Mucosa of rectum (tissue), 2 donors: ENCODE data around the gene GPRC5D.

Experiments
- H3K27ac ChIP-seq, 2 donors: one replicate each; pipeline ENCODE4 v1.7.0; 2013; ENCODE audit warnings: inconsistent platforms in 2 of 2, low read depth in 2 of 2, low read length in 2 of 2
- H3K27me3 ChIP-seq, 2 donors: one replicate each; pipeline ENCODE4 v1.7.0; 2013; ENCODE audit warnings: low read length in 2 of 2; ENCODE audit not compliant: control insufficient read depth in 2 of 2, insufficient read depth in 2 of 2
- H3K36me3 ChIP-seq, 2 donors: one replicate each; pipeline ENCODE4 v1.7.0; 2013; ENCODE audit warnings: low read length in 2 of 2; ENCODE audit not compliant: control insufficient read depth in 2 of 2, insufficient read depth in 2 of 2
- H3K4me1 ChIP-seq, 2 donors: one replicate each; pipeline ENCODE4 v1.7.0; 2013; ENCODE audit warnings: low read length in 2 of 2, mild to moderate bottlenecking in 1 of 2; ENCODE audit not compliant: control insufficient read depth in 2 of 2, insufficient read depth in 2 of 2
- H3K4me3 ChIP-seq, 2 donors: one replicate each; pipeline ENCODE4 v1.7.0; 2013; ENCODE audit warnings: low read length in 2 of 2
- H3K9ac ChIP-seq, 2 donors: one replicate each; pipeline ENCODE4 v1.7.0; 2013; ENCODE audit warnings: low read length in 2 of 2, low read depth in 1 of 2, mild to moderate bottlenecking in 1 of 2
- H3K9me3 ChIP-seq, 2 donors: one replicate each; pipeline ENCODE4 v1.7.0; 2013; ENCODE audit warnings: low read length in 2 of 2; ENCODE audit not compliant: control insufficient read depth in 2 of 2
- donor health status: healthy.
- donor health status: Normal muscosa, but diverticular disease.

GPRC5D gene

DNA sequence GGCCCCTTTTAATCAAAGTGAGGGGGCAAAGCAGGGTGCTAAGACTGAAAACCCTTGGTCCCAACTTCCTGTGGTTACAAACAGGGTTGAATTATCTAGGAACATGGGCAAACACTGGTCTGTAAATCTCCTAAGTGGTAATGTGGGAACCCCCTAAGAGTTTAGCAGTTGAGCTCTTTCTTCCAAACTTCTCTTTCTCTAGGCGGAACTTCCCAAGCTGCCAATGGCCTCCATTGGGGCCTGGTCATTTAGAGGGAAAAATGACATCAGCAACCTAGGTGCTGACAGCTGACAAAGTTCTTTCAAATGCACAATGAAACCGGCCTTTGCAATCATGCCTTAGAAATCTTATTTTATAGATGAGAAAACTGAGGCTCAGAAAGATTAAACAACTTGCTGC lies 30.4 kb upstream of the GPRC5D start:
- peaks cover 3% of the 10 kb centered on the region in 2 donors for H3K4me1 ChIP-seq
- no peaks in the 10 kb centered on the region for H3K27me3 ChIP-seq
- no peak overlapping the region for H3K4me3 ChIP-seq
- H3K27ac ChIP-seq: no peak overlapping the region
- no peak overlapping the region for H3K9ac ChIP-seq
- no peaks in the 10 kb centered on the region for H3K9me3 ChIP-seq
- H3K36me3 ChIP-seq: peaks cover 18 to 32% of the 10 kb centered on the region in 2 donors

DNA sequence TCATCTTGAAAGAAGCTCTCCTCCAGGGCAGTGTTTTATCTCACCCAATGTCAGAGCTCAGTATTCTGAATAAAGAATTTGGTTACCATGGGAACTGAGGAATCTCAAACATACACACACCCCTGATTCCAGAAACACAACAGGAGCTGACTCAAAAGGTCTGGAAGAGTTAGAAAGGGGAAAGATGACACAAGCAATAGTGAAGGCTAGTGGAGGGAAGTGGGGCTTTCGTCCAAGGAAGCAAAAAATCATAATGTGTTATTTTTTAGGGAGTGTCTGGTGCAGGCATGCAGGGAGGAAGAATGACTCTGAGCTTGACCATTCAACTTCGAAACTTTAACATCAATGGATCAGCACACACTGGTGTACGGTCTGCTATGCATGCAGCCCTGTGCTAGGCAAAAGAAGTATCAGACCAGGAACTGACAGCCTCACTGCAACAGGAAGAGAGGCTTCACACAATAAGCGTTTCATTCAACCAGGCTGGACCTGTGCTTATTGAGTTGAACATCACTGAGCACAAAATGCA lies 27.8 kb upstream of the GPRC5D start:
- Histone ChIP-seq H3K9me3 (no peaks in the 10 kb centered on the region), H3K4me3 (no peak overlapping the region), H3K36me3 (peaks cover 13 to 30% of the 10 kb centered on the region in 2 donors), H3K4me1 (peaks cover 3 to 8% of the 10 kb centered on the region in 2 donors), H3K9ac (no peak overlapping the region), H3K27me3 (no peaks in the 10 kb centered on the region), H3K27ac (no peak overlapping the region)

DNA sequence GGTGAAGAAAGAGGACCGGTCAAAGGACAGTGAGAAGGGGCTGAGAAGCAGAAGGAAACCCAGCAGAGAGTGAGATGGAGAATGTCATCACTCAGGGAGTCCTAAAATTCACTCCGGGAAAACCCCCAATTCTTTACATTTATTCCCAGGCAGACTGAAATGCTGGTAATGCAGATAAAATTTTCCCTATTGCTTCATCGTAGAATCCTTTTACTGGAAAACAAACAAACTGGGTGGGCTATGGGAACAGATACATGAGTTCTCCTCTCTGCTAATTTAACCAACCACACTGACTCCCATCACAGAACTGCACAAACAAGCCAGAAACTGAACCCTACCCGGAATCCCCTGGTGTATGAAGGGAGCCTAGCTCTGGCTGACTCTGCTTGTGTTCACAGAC lies 27.2 kb upstream of the GPRC5D start:
- H3K9ac ChIP-seq: no peak overlapping the region
- peaks cover 13 to 36% of the 10 kb centered on the region in 2 donors for H3K36me3 ChIP-seq
- H3K4me1 ChIP-seq: peaks cover 3 to 8% of the 10 kb centered on the region in 2 donors
- no peaks in the 10 kb centered on the region for H3K9me3 ChIP-seq
- H3K4me3 ChIP-seq: no peak overlapping the region
- no peak overlapping the region for H3K27ac ChIP-seq
- no peaks in the 10 kb centered on the region for H3K27me3 ChIP-seq

GRCh38 chr12:12977231-12977630 lies 25.3 kb upstream of the GPRC5D start:
- peaks cover 0 to 4% of the 10 kb centered on the region in 2 donors for H3K4me1 ChIP-seq
- no peak overlapping the region for H3K4me3 ChIP-seq
- H3K9me3 ChIP-seq: peaks cover 0 to 4% of the 10 kb centered on the region in 2 donors
- no peak overlapping the region for H3K27ac ChIP-seq
- no peak overlapping the region for H3K9ac ChIP-seq
- H3K27me3 ChIP-seq: no peaks in the 10 kb centered on the region
- peaks cover 21 to 51% of the 10 kb centered on the region in 2 donors for H3K36me3 ChIP-seq

DNA sequence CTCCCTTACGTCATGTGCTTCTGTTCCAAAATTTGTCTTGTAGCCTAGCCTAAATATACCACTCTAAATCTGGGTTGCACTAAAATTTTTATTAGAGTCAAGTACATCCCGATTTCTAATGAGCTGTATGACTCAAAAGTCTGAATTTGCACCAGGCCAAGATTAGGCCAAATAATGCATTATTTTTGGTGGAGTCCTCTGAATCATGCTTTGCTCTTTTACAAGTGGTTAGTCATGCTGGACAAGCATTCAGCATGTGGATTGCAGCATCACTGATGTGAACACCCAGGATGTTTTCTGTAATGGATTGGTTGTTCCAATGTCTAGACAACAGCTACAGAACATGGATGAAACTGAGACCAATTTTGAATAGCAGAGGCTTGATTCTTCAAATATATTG lies 24.4 kb upstream of the GPRC5D start:
- peak overlapping the region in 1 of 2 donors; percentile 14 for H3K27ac ChIP-seq
- no peak overlapping the region for H3K9ac ChIP-seq
- peaks cover 0 to 4% of the 10 kb centered on the region in 2 donors for H3K9me3 ChIP-seq
- H3K4me1 ChIP-seq: peaks cover 0 to 4% of the 10 kb centered on the region in 2 donors
- no peak overlapping the region for H3K4me3 ChIP-seq
- no peaks in the 10 kb centered on the region for H3K27me3 ChIP-seq
- peaks cover 25 to 48% of the 10 kb centered on the region in 2 donors for H3K36me3 ChIP-seq

DNA sequence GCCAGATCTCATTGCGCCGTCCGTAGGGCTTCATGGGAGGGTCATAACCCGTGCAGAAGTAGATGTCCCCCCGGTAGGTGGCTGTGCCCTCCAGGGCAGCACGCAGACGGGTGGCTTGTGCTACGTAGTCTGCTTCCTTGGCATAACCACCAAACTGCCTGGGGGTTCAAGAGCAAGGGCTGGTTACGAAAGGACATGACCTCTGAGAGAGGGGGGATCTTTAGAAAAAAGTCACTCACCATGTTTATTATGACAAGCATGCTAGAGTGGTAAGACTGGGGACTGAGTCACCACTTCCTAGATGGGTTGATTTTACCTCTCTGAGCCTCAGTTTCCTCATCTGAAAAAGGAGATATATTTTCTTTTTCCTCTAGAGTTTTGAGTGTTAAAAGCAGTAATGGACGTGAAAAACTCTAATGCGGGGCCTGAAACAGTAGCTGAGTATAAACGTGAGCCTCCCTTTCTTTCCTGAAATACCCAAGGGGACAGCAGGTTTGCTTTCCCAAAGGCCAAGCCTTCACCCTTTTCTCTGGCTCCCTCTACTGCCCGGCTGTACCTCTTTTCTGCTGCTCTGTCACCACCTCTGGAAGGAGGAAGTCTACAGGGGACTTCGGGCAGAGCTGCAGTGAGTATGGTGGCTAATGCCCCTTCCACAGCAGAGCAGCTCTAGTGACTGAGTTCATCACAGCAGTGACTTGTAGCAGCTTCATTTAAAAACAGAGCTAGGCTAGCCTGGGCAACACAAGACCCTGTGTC lies 23.5 kb upstream of the GPRC5D start:
- Histone ChIP-seq H3K9me3 (peaks cover 0 to 4% of the 10 kb centered on the region in 2 donors), H3K4me1 (peaks cover 0 to 4% of the 10 kb centered on the region in 2 donors), H3K27me3 (no peaks in the 10 kb centered on the region), H3K27ac (no peak overlapping the region), H3K36me3 (peaks cover 22 to 39% of the 10 kb centered on the region in 2 donors), H3K4me3 (no peak overlapping the region), H3K9ac (no peak overlapping the region)

GRCh38 chr12:12974211-12974610 lies 22.2 kb upstream of the GPRC5D start:
- peaks cover 18 to 36% of the 10 kb centered on the region in 2 donors for H3K36me3 ChIP-seq
- H3K27me3 ChIP-seq: no peaks in the 10 kb centered on the region
- H3K9me3 ChIP-seq: peaks cover 0 to 4% of the 10 kb centered on the region in 2 donors
- H3K4me3 ChIP-seq: no peak overlapping the region
- no peak overlapping the region for H3K27ac ChIP-seq
- peaks cover 0 to 4% of the 10 kb centered on the region in 2 donors for H3K4me1 ChIP-seq
- no peak overlapping the region for H3K9ac ChIP-seq

- no peak overlapping the region for H3K4me3 ChIP-seq
- H3K27me3 ChIP-seq: no peaks in the 10 kb centered on the region
- H3K36me3 ChIP-seq: peaks cover 18 to 32% of the 10 kb centered on the region in 2 donors
- H3K27ac ChIP-seq: no peak overlapping the region
- H3K9me3 ChIP-seq: peaks cover 0 to 4% of the 10 kb centered on the region in 2 donors
- H3K4me1 ChIP-seq: peaks cover 0 to 4% of the 10 kb centered on the region in 2 donors
- no peak overlapping the region for H3K9ac ChIP-seq
Measured at GRCh38 chr12:12973019-12973418, 21.0 kb upstream of the GPRC5D start.

- Histone ChIP-seq H3K36me3 (no peaks in the 10 kb centered on the region), H3K4me1 (no peaks in the 10 kb centered on the region), H3K27me3 (no peaks in the 10 kb centered on the region), H3K9me3 (no peaks in the 10 kb centered on the region), H3K4me3 (no peak overlapping the region), H3K27ac (no peak overlapping the region), H3K9ac (no peak overlapping the region)
Measured at GRCh38 chr12:12965836-12966235, 13.9 kb upstream of the GPRC5D start.

DNA sequence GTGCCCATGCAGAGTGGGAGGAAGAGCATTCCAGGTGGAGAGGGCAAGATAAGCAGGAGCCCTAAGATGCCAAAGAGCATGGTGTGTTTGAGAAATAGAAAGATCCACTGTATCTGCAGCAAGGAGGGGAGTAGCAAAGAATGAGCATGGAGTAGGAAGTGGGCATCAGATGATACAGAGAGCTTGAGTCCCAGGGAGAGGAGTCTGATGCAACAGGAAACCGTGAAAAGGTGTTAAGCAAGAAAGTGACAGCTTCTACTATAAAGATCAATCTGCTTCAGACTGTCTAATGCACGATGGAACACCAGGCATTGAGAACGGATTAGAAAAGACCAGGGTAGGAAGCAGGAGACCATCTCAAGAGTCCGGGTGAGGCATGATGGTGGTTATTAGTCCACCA lies 12.3 kb upstream of the GPRC5D start:
- H3K9ac ChIP-seq: no peak overlapping the region
- no peak overlapping the region for H3K27ac ChIP-seq
- no peak overlapping the region for H3K4me3 ChIP-seq
- no peaks in the 10 kb centered on the region for H3K27me3 ChIP-seq
- no peaks in the 10 kb centered on the region for H3K9me3 ChIP-seq
- no peaks in the 10 kb centered on the region for H3K4me1 ChIP-seq
- H3K36me3 ChIP-seq: no peaks in the 10 kb centered on the region
